Nephron progenitor cell (in vitro differentiated cells): ENCODE data around the gene PIK3C3.

Source experiments
- DNase-seq: peaks from one replicate; pipeline ENCODE4 v3.0.0; 2021
- H3K27ac Mint-ChIP-seq: 2 replicates; pipeline ENCODE4 v1.8.0; 2021; ENCODE audit warnings: mild to moderate bottlenecking, moderate library complexity, mixed read lengths
- H3K27me3 Mint-ChIP-seq: 2 replicates; pipeline ENCODE4 v1.8.0; 2021; ENCODE audit warnings: mild to moderate bottlenecking, low read depth, mixed read lengths; ENCODE audit not compliant: poor library complexity
- H3K36me3 Mint-ChIP-seq: 2 replicates; pipeline ENCODE4 v1.8.0; 2021; ENCODE audit warnings: low read depth, mixed read lengths
- H3K4me1 Mint-ChIP-seq: 2 replicates; pipeline ENCODE4 v1.8.0; 2021; ENCODE audit warnings: mixed read lengths
- H3K4me3 Mint-ChIP-seq: 2 replicates; pipeline ENCODE4 v1.8.0; 2021; ENCODE audit warnings: mild to moderate bottlenecking, moderate library complexity, mixed read lengths
- H3K9me3 Mint-ChIP-seq: 2 replicates; pipeline ENCODE4 v1.8.0; 2021; ENCODE audit warnings: mild to moderate bottlenecking, moderate library complexity, mixed read lengths
- TF ChIP-seq, protein P1 (sequence below): fragments of 200-600 bp; sonication (generic); IDR thresholded peaks from 2 replicates; pipeline ENCODE4 v1.5.0; 2021; ENCODE audit warnings: antibody characterized with exemption

PIK3C3 gene

DNA sequence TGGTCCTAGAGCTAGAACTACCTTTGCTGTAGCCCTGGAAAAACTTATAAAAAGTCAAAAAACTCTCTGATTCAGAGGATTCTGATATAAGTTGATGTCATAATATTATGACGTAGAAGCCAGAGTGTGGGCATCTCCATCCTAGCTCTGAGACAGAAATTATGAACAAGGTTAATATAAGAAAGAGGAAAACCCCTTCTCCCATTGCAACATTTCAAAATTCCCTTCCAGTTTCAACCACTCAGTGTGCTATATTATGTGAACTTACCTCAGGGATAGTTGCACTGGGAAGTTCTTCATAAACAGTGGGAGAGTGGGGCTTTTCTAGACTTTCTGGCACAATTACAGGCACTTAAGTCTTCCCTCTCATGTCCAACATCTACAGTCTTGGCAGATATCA is 171.6 kb downstream of the PIK3C3 start:
- peaks cover 13% of the 10 kb centered on the region for H3K36me3 Mint-ChIP-seq
- no peaks in the 10 kb centered on the region for H3K27me3 Mint-ChIP-seq
- H3K4me3 Mint-ChIP-seq = no peak overlapping the region
- peaks cover 29% of the 10 kb centered on the region for H3K4me1 Mint-ChIP-seq
- DNase-seq = no peak
- TF ChIP-seq, protein P1, sequence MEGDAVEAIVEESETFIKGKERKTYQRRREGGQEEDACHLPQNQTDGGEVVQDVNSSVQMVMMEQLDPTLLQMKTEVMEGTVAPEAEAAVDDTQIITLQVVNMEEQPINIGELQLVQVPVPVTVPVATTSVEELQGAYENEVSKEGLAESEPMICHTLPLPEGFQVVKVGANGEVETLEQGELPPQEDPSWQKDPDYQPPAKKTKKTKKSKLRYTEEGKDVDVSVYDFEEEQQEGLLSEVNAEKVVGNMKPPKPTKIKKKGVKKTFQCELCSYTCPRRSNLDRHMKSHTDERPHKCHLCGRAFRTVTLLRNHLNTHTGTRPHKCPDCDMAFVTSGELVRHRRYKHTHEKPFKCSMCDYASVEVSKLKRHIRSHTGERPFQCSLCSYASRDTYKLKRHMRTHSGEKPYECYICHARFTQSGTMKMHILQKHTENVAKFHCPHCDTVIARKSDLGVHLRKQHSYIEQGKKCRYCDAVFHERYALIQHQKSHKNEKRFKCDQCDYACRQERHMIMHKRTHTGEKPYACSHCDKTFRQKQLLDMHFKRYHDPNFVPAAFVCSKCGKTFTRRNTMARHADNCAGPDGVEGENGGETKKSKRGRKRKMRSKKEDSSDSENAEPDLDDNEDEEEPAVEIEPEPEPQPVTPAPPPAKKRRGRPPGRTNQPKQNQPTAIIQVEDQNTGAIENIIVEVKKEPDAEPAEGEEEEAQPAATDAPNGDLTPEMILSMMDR = no peak
- no peak overlapping the region for H3K27ac Mint-ChIP-seq
- H3K9me3 Mint-ChIP-seq = peaks cover 38% of the 10 kb centered on the region

DNA sequence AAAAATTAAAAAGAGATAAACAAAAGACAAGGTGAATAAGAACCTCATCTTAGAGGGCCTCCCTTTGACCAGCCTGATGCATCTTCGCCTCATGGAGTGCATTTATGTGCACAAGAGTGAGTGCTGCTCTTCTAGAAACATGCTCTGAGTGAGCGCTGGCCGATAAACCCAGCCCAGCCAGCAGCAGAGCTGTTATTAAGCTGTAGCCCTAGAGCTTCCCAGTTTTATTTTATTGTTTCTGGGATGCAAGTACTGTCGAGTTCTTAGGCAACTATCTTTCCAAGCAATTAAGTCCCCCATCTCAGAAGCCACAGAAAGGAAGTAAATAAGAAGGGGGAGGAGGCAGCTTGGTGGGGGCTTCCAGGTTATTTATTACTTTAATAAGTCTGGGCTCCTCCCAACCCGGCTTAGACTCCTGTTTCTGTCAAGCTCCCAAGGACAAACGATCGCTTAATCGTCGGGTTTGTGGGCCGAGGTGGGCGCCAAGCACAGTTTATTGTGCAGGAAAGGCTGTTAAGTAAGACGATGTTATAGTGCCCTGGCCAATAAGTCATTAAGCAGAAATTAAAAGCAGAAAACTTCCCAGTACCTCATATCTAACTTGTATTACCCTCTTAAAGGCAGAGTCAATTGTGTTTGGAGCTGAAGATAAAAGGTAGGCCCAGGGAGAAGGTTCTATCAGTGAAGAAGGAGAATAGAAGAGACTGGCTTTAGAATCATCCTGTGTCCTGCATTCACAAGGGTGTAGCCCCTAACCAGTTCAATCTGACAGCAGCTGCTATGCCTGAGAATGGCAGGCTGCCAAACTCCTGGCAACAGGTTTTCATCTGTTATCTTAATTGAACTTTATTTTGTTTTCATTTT is 176.3 kb downstream of the PIK3C3 start:
- peak overlapping the region; percentile 48 for H3K4me3 Mint-ChIP-seq

DNA sequence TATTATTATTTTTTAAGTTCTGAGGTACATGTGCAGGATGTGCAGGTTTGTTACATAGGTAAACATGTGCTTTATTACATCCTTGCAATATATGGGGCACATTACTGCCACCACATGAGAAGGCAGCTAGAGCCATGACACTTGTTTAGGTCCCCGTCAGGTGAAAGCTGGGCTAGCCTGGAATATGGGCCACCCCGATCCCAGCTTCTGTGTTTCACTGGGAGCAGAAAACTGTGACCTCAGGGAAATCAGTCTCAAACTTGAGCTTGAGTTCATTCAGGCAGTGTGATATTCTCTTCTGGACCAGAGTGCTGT is 176.9 kb downstream of the PIK3C3 start:
- H3K4me3 Mint-ChIP-seq = no peak overlapping the region
- H3K27me3 Mint-ChIP-seq = no peaks in the 10 kb centered on the region
- peak; percentile 6 for DNase-seq
- H3K4me1 Mint-ChIP-seq = peaks cover 50% of the 10 kb centered on the region
- TF ChIP-seq, protein P1 = no peak
- H3K36me3 Mint-ChIP-seq = peaks cover 5% of the 10 kb centered on the region
- H3K9me3 Mint-ChIP-seq = peaks cover 22% of the 10 kb centered on the region
- peak overlapping the region; percentile 28 for H3K27ac Mint-ChIP-seq

More for the DNA sequence above, 176.3 kb downstream of the PIK3C3 start:
- Mint-ChIP-seq H3K27ac (peak overlapping the region; percentile 91), H3K27me3 (no peaks in the 10 kb centered on the region), H3K36me3 (peaks cover 5% of the 10 kb centered on the region), H3K4me1 (peaks cover 51% of the 10 kb centered on the region), H3K9me3 (peaks cover 22% of the 10 kb centered on the region)
- peak; percentile 50 for DNase-seq
- TF ChIP-seq, protein P1 = no peak
